ENCODE data around the gene ACTG1. TPM values are rescaled to one million over a fixed set of nuclear protein-coding genes. Genes with fewer than 3 reads are reported as not detected.
"Not testable (repeated sequence)": the region's sequence is repeated elsewhere in the genome, so short reads cannot be mapped to it uniquely, and the experiment has no call there.

The ACTG1 gene
- polyA plus RNA-seq, 3 donors from 2014 or later, result 1,637 to 3,074 (median 2,788) TPM

- H3K27ac Mint-ChIP-seq, result peak overlapping the region in 5 of 6 donors; percentile 52 to 86 (median 68)
- H3K4me3 Mint-ChIP-seq, result peak overlapping the region in 3 of 5 donors; percentile 4 to 34 (median 10)
- H3K27me3 Mint-ChIP-seq (ENCODE audit: low read depth in 3 of 3), result peaks cover 4 to 9% (median 8%) of the 10 kb centered on the region in 3 donors
Observed at GRCh38 chr17:81533339-81534141, 20.9 kb upstream of the ACTG1 start.

DNA sequence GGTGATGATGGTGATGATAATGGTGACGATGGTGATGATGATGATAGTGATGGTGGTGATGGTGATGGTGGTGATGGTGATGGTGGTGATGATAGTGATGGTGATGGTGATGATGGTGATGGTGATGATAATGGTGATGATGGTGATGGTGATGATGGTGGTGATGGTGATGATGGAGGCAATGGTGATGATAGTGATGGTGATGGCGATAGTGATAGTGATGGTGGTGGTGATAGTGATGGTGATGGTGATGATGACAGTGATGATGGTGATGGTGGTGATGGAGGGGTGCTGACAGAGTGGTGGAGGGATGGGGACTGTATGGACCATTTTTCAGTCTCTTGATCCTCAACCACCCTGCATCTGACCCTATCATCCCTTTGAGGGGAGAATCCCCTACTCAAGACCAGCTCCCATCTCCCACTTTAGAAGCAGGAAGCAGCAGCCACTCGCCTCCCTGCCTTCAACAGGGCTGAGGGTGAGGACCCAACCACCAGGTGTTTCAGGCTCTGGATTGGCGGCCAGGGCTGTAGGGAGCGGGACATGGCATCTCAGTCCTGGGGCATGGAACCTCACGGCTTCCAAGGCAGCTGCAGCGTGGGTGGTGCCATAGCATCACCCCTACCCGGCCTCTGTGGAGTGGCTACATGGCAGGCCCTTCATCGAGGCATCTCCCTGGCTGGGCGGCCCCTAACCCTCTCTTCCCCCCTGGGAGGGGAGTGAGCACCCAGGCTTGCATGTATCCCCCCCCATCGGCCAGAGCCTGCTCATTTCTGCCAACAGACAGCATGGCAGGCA lies 20.1 kb upstream of the ACTG1 start:
- Mint-ChIP-seq H3K27ac (no peak overlapping the region), H3K27me3 (ENCODE audit: low read depth in 3 of 3) (peaks cover 3 to 9% (median 4%) of the 10 kb centered on the region in 3 donors), H3K4me3 (no peak overlapping the region), H3K4me1 (peaks cover 9 to 10% of the 10 kb centered on the region in 2 donors), H3K9me3 (peaks cover 0 to 2% (median 0%) of the 10 kb centered on the region in 6 donors), H3K36me3 (no peaks in the 10 kb centered on the region)
- no peak for DNase-seq

More at GRCh38 chr17:81533339-81534141, 20.9 kb upstream of the ACTG1 start:
- peak; percentile 39 to 55 (median 46) for DNase-seq
- Mint-ChIP-seq H3K4me1 (peaks cover 9 to 10% of the 10 kb centered on the region in 2 donors), H3K36me3 (peaks cover 0 to 4% (median 0%) of the 10 kb centered on the region in 3 donors), H3K9me3 (peaks cover 0 to 2% (median 0%) of the 10 kb centered on the region in 6 donors)

- not testable (repeated sequence) for H3K36me3 Mint-ChIP-seq; H3K27me3 Mint-ChIP-seq (ENCODE audit: low read depth in 3 of 3); H3K4me3 Mint-ChIP-seq; DNase-seq; H3K9me3 Mint-ChIP-seq; H3K27ac Mint-ChIP-seq
- peaks cover 9 to 10% of the 10 kb centered on the region in 2 donors for H3K4me1 Mint-ChIP-seq
Observed at GRCh38 chr17:81531998-81532404, 19.4 kb upstream of the ACTG1 start.

GRCh38 chr17:81531013-81531412 lies 18.4 kb upstream of the ACTG1 start:
- DNase-seq; H3K27me3 Mint-ChIP-seq (ENCODE audit: low read depth in 3 of 3); H3K36me3 Mint-ChIP-seq; H3K4me3 Mint-ChIP-seq; H3K9me3 Mint-ChIP-seq; H3K27ac Mint-ChIP-seq: not testable (repeated sequence)
- peaks cover 9 to 10% of the 10 kb centered on the region in 2 donors for H3K4me1 Mint-ChIP-seq

DNA sequence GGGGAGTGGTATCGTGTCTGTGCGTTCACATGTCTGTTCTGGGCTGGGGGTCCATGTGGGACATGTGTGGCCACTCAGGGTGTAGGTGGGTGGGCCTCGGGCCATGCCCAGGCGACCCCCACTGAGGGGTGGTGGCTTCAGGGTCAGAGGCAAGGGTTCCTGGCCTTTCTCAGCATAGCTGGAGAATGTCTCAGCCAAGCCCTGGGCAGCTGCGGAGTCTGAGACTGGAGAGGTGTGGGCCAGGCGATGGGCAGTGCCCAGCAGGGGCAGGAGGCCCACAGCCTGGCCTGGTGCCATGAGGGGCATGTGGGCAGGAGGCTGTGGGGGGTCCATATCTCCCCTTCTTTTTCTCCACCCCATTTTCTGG lies 16.8 kb upstream of the ACTG1 start:
- Mint-ChIP-seq H3K27me3 (ENCODE audit: low read depth in 3 of 3) (peaks cover 3 to 11% (median 4%) of the 10 kb centered on the region in 3 donors), H3K4me1 (peaks cover 9 to 10% of the 10 kb centered on the region in 2 donors), H3K9me3 (peaks cover 0 to 2% (median 0%) of the 10 kb centered on the region in 6 donors), H3K36me3 (no peaks in the 10 kb centered on the region), H3K27ac (no peak overlapping the region), H3K4me3 (no peak overlapping the region)
- no peak for DNase-seq

DNA sequence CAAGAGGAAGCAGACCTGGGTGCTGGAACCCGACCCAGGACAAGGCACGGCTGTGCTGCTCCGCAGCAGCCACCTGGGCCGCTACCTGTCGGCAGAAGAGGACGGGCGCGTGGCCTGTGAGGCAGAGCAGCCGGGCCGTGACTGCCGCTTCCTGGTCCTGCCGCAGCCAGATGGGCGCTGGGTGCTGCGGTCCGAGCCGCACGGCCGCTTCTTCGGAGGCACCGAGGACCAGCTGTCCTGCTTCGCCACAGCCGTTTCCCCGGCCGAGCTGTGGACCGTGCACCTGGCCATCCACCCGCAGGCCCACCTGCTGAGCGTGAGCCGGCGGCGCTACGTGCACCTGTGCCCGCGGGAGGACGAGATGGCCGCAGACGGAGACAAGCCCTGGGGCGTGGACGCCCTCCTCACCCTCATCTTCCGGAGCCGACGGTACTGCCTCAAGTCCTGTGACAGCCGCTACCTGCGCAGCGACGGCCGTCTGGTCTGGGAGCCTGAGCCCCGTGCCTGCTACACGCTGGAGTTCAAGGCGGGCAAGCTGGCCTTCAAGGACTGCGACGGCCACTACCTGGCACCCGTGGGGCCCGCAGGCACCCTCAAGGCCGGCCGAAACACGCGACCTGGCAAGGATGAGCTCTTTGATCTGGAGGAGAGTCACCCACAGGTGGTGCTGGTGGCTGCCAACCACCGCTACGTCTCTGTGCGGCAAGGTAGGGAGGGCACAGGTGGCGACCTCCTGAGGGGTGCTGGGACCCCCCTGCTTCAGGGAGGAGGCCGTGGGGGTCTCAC lies 16.2 kb upstream of the ACTG1 start:
- H3K9me3 Mint-ChIP-seq, result peaks cover 0 to 2% (median 0%) of the 10 kb centered on the region in 6 donors
- DNase-seq, result no peak
- H3K4me3 Mint-ChIP-seq, result no peak overlapping the region
- H3K36me3 Mint-ChIP-seq, result no peaks in the 10 kb centered on the region
- peaks cover 8 to 9% of the 10 kb centered on the region in 2 donors for H3K4me1 Mint-ChIP-seq
- no peak overlapping the region for H3K27ac Mint-ChIP-seq
- peaks cover 3 to 11% (median 4%) of the 10 kb centered on the region in 3 donors for H3K27me3 Mint-ChIP-seq (ENCODE audit: low read depth in 3 of 3)

GRCh38 chr17:81528384-81528650 lies 15.7 kb upstream of the ACTG1 start:
- H3K27ac Mint-ChIP-seq, result no peak overlapping the region
- H3K4me1 Mint-ChIP-seq, result peaks cover 2 to 3% of the 10 kb centered on the region in 2 donors
- no peaks in the 10 kb centered on the region for H3K36me3 Mint-ChIP-seq
- no peaks in the 10 kb centered on the region for H3K9me3 Mint-ChIP-seq
- no peak for DNase-seq
- peaks cover under 1 to 8% (median under 1%) of the 10 kb centered on the region in 3 donors for H3K27me3 Mint-ChIP-seq (ENCODE audit: low read depth in 3 of 3)
- H3K4me3 Mint-ChIP-seq, result no peak overlapping the region

DNA sequence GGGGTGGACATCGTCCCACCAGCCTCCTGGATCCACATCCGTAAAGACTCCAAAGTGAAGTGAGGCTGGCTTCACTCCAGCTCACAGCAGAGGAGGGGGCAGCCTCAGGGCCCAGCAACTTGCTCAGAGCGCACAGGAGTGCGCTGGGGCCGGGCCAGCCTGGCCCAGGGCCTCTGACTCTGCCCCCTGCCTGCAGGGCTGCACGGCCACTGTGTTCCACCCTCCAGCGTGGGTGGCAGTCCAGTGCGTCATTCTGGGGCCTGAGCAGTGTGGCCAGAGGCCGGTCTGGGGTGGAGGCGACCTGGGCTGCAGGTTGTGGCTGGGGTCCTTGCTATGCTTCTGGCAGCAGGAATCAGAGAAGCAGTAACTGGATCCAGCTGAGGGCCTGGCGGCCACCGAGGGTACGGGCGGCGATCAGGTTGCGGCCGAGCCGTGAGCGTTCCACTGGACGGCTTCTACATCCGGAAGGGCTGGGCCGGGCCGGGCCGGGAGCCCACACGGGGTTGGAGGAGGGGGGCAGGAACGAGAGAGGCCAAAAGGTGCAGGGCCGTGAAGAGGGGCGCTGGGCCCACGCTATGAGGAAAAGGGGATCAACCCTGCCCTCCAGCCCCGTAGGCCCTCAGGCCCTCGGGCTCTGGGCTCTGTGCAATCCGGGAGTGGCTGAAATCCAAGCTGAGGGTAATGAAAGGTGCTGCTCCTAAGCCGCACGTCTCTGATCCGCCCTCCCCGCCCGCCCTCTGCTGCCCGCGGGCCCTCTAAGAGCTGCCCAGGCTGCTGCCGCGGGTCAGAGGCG lies 15.2 kb upstream of the ACTG1 start, which contains the start of gene FSCN2:
Gene FSCN2 (plus strand): TSS at position 787 of the 793 bp plus-strand sequence. CDS start 155 bp downstream, outside the sequence.
- no peaks in the 10 kb centered on the region for H3K9me3 Mint-ChIP-seq

GRCh38 chr17:81526662-81527571 lies 14.3 kb upstream of the ACTG1 start:
- no peaks in the 10 kb centered on the region for H3K36me3 Mint-ChIP-seq
- no peak overlapping the region for H3K27ac Mint-ChIP-seq
- peaks cover 0 to 7% (median 2%) of the 10 kb centered on the region in 3 donors for H3K27me3 Mint-ChIP-seq (ENCODE audit: low read depth in 3 of 3)
- H3K4me3 Mint-ChIP-seq, result no peak overlapping the region
- H3K4me1 Mint-ChIP-seq, result no peaks in the 10 kb centered on the region
- H3K9me3 Mint-ChIP-seq, result no peaks in the 10 kb centered on the region
- DNase-seq, result no peak

More for the DNA sequence above, 15.2 kb upstream of the ACTG1 start, which contains the start of gene FSCN2:
- Mint-ChIP-seq H3K27ac (no peak within 1 kb of the TSS), H3K27me3 (ENCODE audit: low read depth in 3 of 3) (peaks cover 0 to 7% (median 1%) of the 10 kb centered on the region in 3 donors), H3K36me3 (no peaks in the 10 kb centered on the region), H3K4me3 (no peak within 1 kb of the TSS), H3K4me1 (no peaks in the 10 kb centered on the region)
- no peak for DNase-seq

GRCh38 chr17:81524865-81525159 lies 12.2 kb upstream of the ACTG1 start:
- Mint-ChIP-seq H3K27ac (no peak overlapping the region), H3K4me1 (peaks cover 4 to 6% of the 10 kb centered on the region in 2 donors), H3K9me3 (no peaks in the 10 kb centered on the region), H3K4me3 (no peak overlapping the region), H3K36me3 (peaks cover 0 to 4% (median 0%) of the 10 kb centered on the region in 3 donors), H3K27me3 (ENCODE audit: low read depth in 3 of 3) (peaks cover 2 to 9% (median 7%) of the 10 kb centered on the region in 3 donors)
- DNase-seq, result no peak

DNA sequence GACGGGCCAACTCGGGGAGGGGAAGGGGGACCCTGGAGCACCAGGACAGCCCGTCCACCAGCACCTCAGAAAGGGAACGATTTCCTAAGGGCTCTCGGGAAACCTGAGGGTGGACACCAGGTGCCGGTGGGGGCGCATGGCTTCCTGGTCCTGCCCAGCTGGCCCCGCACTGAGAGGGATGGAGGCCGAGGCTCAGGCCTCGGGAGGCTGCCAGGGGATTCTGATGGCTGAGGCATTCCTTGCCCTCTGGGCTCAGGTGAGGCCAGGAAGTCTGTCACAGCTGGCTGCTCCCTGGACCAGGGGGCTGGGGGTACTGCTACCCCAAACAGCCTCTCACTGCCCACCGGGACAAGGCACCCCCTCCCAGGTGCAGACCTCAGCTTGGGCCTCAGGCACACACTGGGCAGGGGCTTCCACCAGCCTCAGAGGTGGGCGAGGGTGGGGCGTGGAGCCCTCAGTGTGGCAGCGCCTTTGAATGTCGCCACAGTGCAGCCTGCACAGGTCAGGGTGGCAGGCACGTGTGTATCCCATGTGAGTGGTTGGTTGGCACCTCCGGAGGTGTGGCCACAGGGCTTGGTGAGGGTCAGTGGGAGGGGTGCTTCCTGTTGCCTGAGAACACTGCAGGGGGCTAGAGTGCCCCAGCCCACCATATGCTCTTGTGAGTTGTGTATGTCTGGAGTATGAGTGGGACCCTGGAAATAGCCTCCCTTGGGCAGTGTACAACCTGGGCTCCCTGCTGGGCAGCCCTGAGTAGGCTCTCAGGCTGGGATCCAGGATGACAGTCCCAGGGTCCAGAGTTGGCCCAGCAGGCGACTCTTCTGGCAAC lies 11.7 kb upstream of the ACTG1 start:
- H3K27me3 Mint-ChIP-seq (ENCODE audit: low read depth in 3 of 3), result peaks cover 2 to 9% (median 7%) of the 10 kb centered on the region in 3 donors
- peaks cover 4 to 6% of the 10 kb centered on the region in 2 donors for H3K4me1 Mint-ChIP-seq
- no peak for DNase-seq
- no peaks in the 10 kb centered on the region for H3K9me3 Mint-ChIP-seq
- H3K27ac Mint-ChIP-seq, result no peak overlapping the region
- peaks cover 0 to 4% (median 0%) of the 10 kb centered on the region in 3 donors for H3K36me3 Mint-ChIP-seq
- H3K4me3 Mint-ChIP-seq, result no peak overlapping the region

Data from immature natural killer cell (primary cell).